ENCODE data around the gene AEN.
"Not testable (repeated sequence)": the region's sequence is repeated elsewhere in the genome, so short reads cannot be mapped to it uniquely, and the experiment has no call there.

Gene AEN

DNA sequence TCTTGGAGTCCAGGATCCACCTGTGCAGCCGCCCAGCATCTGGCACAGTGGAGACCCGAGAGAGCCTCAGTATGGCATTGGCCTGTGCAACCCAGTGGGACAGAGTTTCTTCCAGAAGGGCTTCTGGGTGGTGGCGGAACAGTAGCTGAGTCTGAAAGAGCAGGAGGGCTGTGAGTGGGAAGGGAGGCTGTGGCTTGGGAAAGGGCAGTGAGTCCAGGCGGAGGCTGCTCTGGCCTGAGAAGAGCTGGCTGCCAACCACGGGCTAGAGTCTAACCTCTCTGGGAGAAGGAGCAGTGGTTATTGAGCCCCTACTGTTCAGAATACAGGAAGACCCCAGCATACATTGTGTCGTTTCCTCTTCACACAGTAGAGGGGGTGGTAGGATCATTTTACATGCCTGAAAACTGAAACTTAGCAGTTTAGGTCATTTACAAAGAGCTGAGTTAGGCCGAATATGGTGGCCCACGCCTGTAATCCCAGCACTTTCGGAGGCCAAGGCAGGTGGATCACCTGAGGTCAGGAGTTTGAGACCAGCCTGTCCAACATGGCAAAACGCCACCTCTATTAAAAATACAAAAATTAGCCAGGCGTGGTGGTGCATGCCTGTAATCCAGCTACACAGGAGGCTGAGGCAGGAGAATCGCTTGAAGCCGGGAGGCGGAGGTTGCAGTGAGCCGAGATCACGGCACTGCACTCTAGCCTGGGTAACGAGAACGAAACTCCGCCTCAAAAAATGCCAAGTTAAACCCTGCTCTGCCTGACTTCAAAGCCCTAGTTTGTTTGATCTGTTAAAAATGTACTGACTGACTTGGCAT lies 3.2 kb downstream of the AEN start:
- no peaks in the 10 kb centered on the region for H3K9me3 ChIP-seq (ENCODE audit: control insufficient read depth, insufficient read depth, low read depth, low read length)
- peak overlapping the region; percentile 98 for H3K9ac ChIP-seq (ENCODE audit: low read length)
- H3K27ac ChIP-seq (ENCODE audit: low read depth, low read length): peak overlapping the region; percentile 20; the same call in 1 of the 2 replicates
- H3K4me1 ChIP-seq (ENCODE audit: control insufficient read depth, insufficient read depth, low read length): peaks cover 39% of the 10 kb centered on the region
- no peaks in the 10 kb centered on the region for H3K27me3 ChIP-seq (ENCODE audit: control insufficient read depth, insufficient read depth, low read length)
- peak overlapping the region; percentile 88 for H3K4me3 ChIP-seq (ENCODE audit: low read depth, low read length)
- peaks cover 66% of the 10 kb centered on the region for H3K36me3 ChIP-seq (ENCODE audit: control insufficient read depth, insufficient read depth, low read length)

- H3K4me3 ChIP-seq (ENCODE audit: low read depth, low read length): peak overlapping the region; percentile 88; the same call in 1 of the 2 replicates
- H3K27ac ChIP-seq (ENCODE audit: low read depth, low read length): no peak overlapping the region
- H3K36me3 ChIP-seq (ENCODE audit: control insufficient read depth, insufficient read depth, low read length): peaks cover 73% of the 10 kb centered on the region
These were observed 3.9 kb downstream of the AEN start for GRCh38 chr15:88624971-88625490.

GRCh38 chr15:88625943-88626741 lies 5.0 kb downstream of the AEN start:
- Histone ChIP-seq H3K36me3 (ENCODE audit: control insufficient read depth, insufficient read depth, low read length) (peaks cover 84% of the 10 kb centered on the region), H3K27ac (ENCODE audit: low read depth, low read length) (no peak overlapping the region), H3K4me1 (ENCODE audit: control insufficient read depth, insufficient read depth, low read length) (peaks cover 32% of the 10 kb centered on the region), H3K27me3 (ENCODE audit: control insufficient read depth, insufficient read depth, low read length) (no peaks in the 10 kb centered on the region), H3K9me3 (ENCODE audit: control insufficient read depth, insufficient read depth, low read depth, low read length) (no peaks in the 10 kb centered on the region), H3K4me3 (ENCODE audit: low read depth, low read length) (peak overlapping the region; percentile 4; the same call in 1 of the 2 replicates), H3K9ac (ENCODE audit: low read length) (no peak overlapping the region)

More at GRCh38 chr15:88624971-88625490, 3.9 kb downstream of the AEN start:
- peaks cover 39% of the 10 kb centered on the region for H3K4me1 ChIP-seq (ENCODE audit: control insufficient read depth, insufficient read depth, low read length)
- no peaks in the 10 kb centered on the region for H3K9me3 ChIP-seq (ENCODE audit: control insufficient read depth, insufficient read depth, low read depth, low read length)
- H3K27me3 ChIP-seq (ENCODE audit: control insufficient read depth, insufficient read depth, low read length): no peaks in the 10 kb centered on the region
- no peak overlapping the region for H3K9ac ChIP-seq (ENCODE audit: low read length)

DNA sequence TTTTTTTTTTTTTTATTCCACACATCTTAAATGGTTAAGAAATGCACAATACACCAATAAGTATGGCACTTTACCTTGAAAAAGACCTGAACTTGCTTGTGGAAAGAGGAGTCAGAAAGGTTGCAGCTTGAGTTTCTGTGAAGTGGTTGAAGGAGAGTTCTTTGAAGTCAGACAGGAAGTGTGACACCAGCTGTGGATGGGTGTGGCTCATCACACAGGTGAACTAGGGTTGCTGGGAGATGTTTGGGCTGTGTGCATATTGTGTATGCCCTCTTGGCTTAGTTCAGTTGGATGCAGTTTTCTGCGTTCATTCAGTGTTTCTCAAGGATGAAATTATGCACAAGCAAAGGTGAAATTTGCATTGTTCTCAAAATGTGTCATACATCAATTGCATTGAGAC lies 6.3 kb downstream of the AEN start:
- no peak overlapping the region for H3K27ac ChIP-seq (ENCODE audit: low read depth, low read length)
- H3K4me3 ChIP-seq (ENCODE audit: low read depth, low read length): no peak overlapping the region
- H3K36me3 ChIP-seq (ENCODE audit: control insufficient read depth, insufficient read depth, low read length): peaks cover 93% of the 10 kb centered on the region
- H3K4me1 ChIP-seq (ENCODE audit: control insufficient read depth, insufficient read depth, low read length): peaks cover 32% of the 10 kb centered on the region
- H3K9ac ChIP-seq (ENCODE audit: low read length): no peak overlapping the region
- no peaks in the 10 kb centered on the region for H3K9me3 ChIP-seq (ENCODE audit: control insufficient read depth, insufficient read depth, low read depth, low read length)
- no peaks in the 10 kb centered on the region for H3K27me3 ChIP-seq (ENCODE audit: control insufficient read depth, insufficient read depth, low read length)

DNA sequence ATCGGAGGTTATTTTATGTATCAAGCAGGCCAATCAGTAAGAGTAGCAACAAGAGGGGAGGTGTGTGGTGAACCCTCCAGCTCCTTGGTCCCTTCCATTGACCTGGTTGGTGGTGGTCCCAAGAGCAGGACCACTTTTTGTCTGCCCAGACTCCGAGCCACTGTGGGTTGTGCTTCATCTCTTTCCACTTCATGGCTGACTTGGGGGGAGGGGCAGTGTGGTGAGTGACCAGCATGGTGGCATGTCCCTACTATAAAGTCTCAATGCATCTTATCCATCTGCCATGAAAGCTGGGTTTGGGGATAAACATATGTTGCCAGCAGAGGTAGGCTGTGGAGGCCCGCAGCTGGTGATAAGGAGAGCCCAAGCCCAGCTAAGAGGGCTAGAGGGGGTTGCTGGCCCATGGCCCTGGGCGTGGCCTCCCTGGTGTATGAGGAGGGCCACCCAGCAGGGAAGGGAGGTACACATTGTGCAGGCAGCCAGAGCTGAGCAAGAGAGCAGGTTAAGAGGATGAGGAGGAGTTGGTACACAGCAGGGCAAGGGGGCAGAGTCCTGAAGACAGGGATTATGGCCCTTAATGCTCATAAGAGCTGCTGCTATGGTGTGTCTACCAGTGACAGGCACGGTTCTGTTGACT lies 7.0 kb downstream of the AEN start:
- Histone ChIP-seq H3K27me3 (ENCODE audit: control insufficient read depth, insufficient read depth, low read length) (no peaks in the 10 kb centered on the region), H3K9ac (ENCODE audit: low read length) (no peak overlapping the region), H3K4me3 (ENCODE audit: low read depth, low read length) (no peak overlapping the region), H3K27ac (ENCODE audit: low read depth, low read length) (no peak overlapping the region), H3K9me3 (ENCODE audit: control insufficient read depth, insufficient read depth, low read depth, low read length) (no peaks in the 10 kb centered on the region), H3K36me3 (ENCODE audit: control insufficient read depth, insufficient read depth, low read length) (peaks cover 94% of the 10 kb centered on the region), H3K4me1 (ENCODE audit: control insufficient read depth, insufficient read depth, low read length) (peaks cover 31% of the 10 kb centered on the region)

- Histone ChIP-seq H3K27me3 (ENCODE audit: control insufficient read depth, insufficient read depth, low read length) (no peaks in the 10 kb centered on the region), H3K9me3 (ENCODE audit: control insufficient read depth, insufficient read depth, low read depth, low read length) (no peaks in the 10 kb centered on the region), H3K36me3 (ENCODE audit: control insufficient read depth, insufficient read depth, low read length) (peaks cover 87% of the 10 kb centered on the region), H3K4me1 (ENCODE audit: control insufficient read depth, insufficient read depth, low read length) (peaks cover 21% of the 10 kb centered on the region), H3K4me3 (ENCODE audit: low read depth, low read length) (no peak overlapping the region), H3K27ac (ENCODE audit: low read depth, low read length) (no peak overlapping the region), H3K9ac (ENCODE audit: low read length) (no peak overlapping the region)
These were observed 7.9 kb downstream of the AEN start for GRCh38 chr15:88629071-88629470.

GRCh38 chr15:88630141-88630721 lies 9.1 kb downstream of the AEN start:
- Histone ChIP-seq H3K9ac (ENCODE audit: low read length) (no peak overlapping the region), H3K27me3 (ENCODE audit: control insufficient read depth, insufficient read depth, low read length) (no peaks in the 10 kb centered on the region), H3K9me3 (ENCODE audit: control insufficient read depth, insufficient read depth, low read depth, low read length) (no peaks in the 10 kb centered on the region), H3K27ac (ENCODE audit: low read depth, low read length) (no peak overlapping the region), H3K36me3 (ENCODE audit: control insufficient read depth, insufficient read depth, low read length) (peaks cover 84% of the 10 kb centered on the region), H3K4me3 (ENCODE audit: low read depth, low read length) (no peak overlapping the region), H3K4me1 (ENCODE audit: control insufficient read depth, insufficient read depth, low read length) (peaks cover 14% of the 10 kb centered on the region; the same call in 1 of the 2 replicates)

DNA sequence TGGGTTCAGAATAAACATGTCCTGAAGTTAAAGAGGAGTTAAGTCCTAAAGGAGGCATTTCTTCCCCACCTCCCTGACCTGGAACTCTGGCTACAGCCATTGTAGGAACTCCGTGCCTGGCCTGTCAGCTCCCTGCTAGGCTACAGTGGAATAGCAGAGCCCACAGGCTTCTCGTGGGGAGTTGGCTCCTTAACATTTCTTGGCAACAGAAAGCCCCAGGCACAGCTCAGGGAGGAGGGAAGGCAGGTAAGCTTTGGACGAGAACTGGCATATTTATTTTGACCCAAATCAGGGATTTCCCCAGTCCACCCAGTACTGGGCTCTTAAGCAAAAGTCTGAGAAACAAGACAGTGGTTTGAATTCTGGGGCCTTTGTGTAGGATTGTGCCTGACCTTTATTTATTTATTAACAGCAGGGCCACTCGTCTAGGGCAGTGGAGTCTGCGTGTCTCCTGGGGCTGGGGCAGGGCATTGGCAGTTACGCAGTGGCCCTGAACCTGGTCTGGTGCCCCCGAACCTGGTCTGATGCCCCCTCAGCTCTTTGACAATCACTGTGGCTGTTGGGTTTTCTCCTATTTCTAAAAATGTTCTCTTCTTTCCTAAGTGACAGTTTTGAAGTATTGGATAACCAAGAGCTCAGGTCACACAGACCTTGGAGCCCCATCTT lies 9.8 kb downstream of the AEN start:
- no peaks in the 10 kb centered on the region for H3K9me3 ChIP-seq (ENCODE audit: control insufficient read depth, insufficient read depth, low read depth, low read length)
- no peak overlapping the region for H3K4me3 ChIP-seq (ENCODE audit: low read depth, low read length)
- H3K36me3 ChIP-seq (ENCODE audit: control insufficient read depth, insufficient read depth, low read length): peaks cover 83% of the 10 kb centered on the region
- H3K4me1 ChIP-seq (ENCODE audit: control insufficient read depth, insufficient read depth, low read length): peaks cover 19% of the 10 kb centered on the region
- no peak overlapping the region for H3K27ac ChIP-seq (ENCODE audit: low read depth, low read length)
- no peaks in the 10 kb centered on the region for H3K27me3 ChIP-seq (ENCODE audit: control insufficient read depth, insufficient read depth, low read length)
- H3K9ac ChIP-seq (ENCODE audit: low read length): no peak overlapping the region

DNA sequence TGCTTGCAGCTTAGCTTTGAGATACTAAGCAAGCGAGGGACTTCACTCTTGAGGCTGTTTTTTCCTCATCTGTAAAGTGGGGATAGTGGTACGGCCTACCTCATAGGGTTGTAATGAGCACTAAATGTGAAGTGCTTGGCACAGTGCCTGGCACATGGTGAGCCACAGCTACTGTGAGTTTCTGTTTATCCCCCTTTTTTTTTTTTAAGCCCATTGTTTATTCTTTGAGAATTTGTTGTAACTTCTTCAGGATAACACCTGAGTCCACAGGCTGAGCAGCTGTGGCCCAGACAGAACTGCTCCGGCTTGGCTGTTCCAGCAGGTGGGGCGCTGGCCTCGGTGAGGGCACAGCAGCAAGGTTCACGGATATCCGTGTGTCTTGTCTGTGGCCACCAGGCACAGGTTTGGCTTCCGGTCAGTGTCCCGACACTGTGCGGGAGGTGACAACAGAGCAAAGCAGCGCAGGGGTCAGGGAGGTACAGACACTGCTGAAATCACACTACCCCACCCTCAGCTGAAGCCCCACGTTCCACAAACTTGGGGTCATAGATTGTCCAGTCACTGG lies 10.4 kb downstream of the AEN start:
- H3K27ac ChIP-seq (ENCODE audit: low read depth, low read length): no peak overlapping the region
- no peaks in the 10 kb centered on the region for H3K27me3 ChIP-seq (ENCODE audit: control insufficient read depth, insufficient read depth, low read length)
- H3K9me3 ChIP-seq (ENCODE audit: control insufficient read depth, insufficient read depth, low read depth, low read length): no peaks in the 10 kb centered on the region
- peaks cover 25% of the 10 kb centered on the region for H3K4me1 ChIP-seq (ENCODE audit: control insufficient read depth, insufficient read depth, low read length)
- H3K36me3 ChIP-seq (ENCODE audit: control insufficient read depth, insufficient read depth, low read length): peaks cover 77% of the 10 kb centered on the region
- no peak overlapping the region for H3K4me3 ChIP-seq (ENCODE audit: low read depth, low read length)
- no peak overlapping the region for H3K9ac ChIP-seq (ENCODE audit: low read length)

- H3K9me3 ChIP-seq (ENCODE audit: control insufficient read depth, insufficient read depth, low read depth, low read length); H3K9ac ChIP-seq (ENCODE audit: low read length); H3K27me3 ChIP-seq (ENCODE audit: control insufficient read depth, insufficient read depth, low read length); H3K4me3 ChIP-seq (ENCODE audit: low read depth, low read length); H3K27ac ChIP-seq (ENCODE audit: low read depth, low read length): not testable (repeated sequence)
- H3K36me3 ChIP-seq (ENCODE audit: control insufficient read depth, insufficient read depth, low read length): peaks cover 64% of the 10 kb centered on the region
- H3K4me1 ChIP-seq (ENCODE audit: control insufficient read depth, insufficient read depth, low read length): peaks cover 29% of the 10 kb centered on the region
These were observed 11.7 kb downstream of the AEN start for GRCh38 chr15:88632797-88633196.

All from HUES6 (cell line).